ENCODE measurements around the gene PLCB4.

The PLCB4 gene

DNA sequence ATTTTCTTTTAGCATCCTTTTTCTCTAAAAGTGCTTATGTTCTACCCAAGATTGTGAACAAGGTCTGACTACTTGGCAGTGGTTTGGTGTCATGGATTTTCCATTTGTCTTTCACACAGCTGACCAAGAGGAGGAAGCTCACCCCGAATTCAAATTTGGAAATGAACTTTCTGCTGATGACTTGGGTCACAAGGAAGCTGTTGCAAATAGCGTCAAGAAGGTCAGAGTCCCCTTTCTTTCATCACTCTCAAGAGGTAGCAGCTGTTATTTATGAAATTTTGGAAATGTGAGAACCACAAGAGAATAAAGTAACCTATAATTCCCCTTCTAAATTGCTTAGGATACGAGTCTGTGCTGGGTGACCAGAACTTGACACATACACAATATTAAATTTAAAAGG lies 332.5 kb downstream of the PLCB4 start:
- no peaks in the 10 kb centered on the region for H3F3A ChIP-seq (ENCODE audit: low read depth)
- H3K9ac ChIP-seq (ENCODE audit: low read depth, low read length, poor library complexity, severe bottlenecking): no peak overlapping the region
- H3K4me3 ChIP-seq (ENCODE audit: low read length, poor library complexity, severe bottlenecking): no peak overlapping the region
- H3K4me1 ChIP-seq (ENCODE audit: insufficient read depth, low read length, poor library complexity, severe bottlenecking): peaks cover 4% of the 10 kb centered on the region
- peaks cover 24% of the 10 kb centered on the region; the same call in 1 of the 2 replicates for H3K36me3 ChIP-seq (ENCODE audit: insufficient read depth, low read length)
- H2AFZ ChIP-seq (ENCODE audit: low read length): no peak overlapping the region
- no peaks in the 10 kb centered on the region for H3K27me3 ChIP-seq (ENCODE audit: insufficient read depth, low read length, poor library complexity, severe bottlenecking)
- no peak overlapping the region for H3K4me2 ChIP-seq (ENCODE audit: low read depth, low read length, poor library complexity, severe bottlenecking)
- TF ChIP-seq EZH2phosphoT487 (IDR thresholded peaks at IDR 0.05; ENCODE audit: borderline replicate concordance): no peak
- TF ChIP-seq, protein P1, sequence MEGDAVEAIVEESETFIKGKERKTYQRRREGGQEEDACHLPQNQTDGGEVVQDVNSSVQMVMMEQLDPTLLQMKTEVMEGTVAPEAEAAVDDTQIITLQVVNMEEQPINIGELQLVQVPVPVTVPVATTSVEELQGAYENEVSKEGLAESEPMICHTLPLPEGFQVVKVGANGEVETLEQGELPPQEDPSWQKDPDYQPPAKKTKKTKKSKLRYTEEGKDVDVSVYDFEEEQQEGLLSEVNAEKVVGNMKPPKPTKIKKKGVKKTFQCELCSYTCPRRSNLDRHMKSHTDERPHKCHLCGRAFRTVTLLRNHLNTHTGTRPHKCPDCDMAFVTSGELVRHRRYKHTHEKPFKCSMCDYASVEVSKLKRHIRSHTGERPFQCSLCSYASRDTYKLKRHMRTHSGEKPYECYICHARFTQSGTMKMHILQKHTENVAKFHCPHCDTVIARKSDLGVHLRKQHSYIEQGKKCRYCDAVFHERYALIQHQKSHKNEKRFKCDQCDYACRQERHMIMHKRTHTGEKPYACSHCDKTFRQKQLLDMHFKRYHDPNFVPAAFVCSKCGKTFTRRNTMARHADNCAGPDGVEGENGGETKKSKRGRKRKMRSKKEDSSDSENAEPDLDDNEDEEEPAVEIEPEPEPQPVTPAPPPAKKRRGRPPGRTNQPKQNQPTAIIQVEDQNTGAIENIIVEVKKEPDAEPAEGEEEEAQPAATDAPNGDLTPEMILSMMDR (conservative IDR thresholded peaks at IDR 0.05; ENCODE audit: low read length): no peak
- H4K20me1 ChIP-seq (ENCODE audit: insufficient read depth, low read length, poor library complexity, severe bottlenecking): no peaks in the 10 kb centered on the region
- H3K79me2 ChIP-seq (ENCODE audit: insufficient read depth, low read length): no peaks in the 10 kb centered on the region
- no peaks in the 10 kb centered on the region for H3K9me3 ChIP-seq (ENCODE audit: insufficient read depth, low read depth, low read length)
- H3K9me2 ChIP-seq (replicated peaks; ENCODE audit: low read depth, low read length): no peaks in the 10 kb centered on the region

DNA sequence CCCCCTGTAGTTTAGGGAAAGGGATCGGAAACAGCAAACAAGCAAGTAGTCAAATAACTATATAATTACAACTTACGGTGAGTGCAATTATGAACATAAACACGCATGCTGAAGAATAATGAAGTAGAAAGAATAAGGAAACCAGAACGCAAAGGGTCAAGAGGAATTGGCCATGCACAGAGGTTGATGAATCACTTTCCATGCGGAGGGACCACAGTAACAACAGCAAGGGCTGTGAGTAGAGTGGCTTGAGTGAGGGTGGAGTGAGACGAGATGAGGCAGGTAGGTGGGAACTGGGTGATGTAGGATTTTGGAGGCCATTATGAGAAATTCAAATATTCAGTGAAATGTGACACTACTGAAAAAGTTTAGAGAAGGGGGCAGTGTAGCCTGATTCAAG lies 333.3 kb downstream of the PLCB4 start:
- no peaks in the 10 kb centered on the region for H3K27me3 ChIP-seq (ENCODE audit: insufficient read depth, low read length, poor library complexity, severe bottlenecking)
- no peak for TF ChIP-seq EZH2phosphoT487 (IDR thresholded peaks at IDR 0.05; ENCODE audit: borderline replicate concordance)
- TF ChIP-seq, protein P1 (conservative IDR thresholded peaks at IDR 0.05; ENCODE audit: low read length): no peak
- H3K9ac ChIP-seq (ENCODE audit: low read depth, low read length, poor library complexity, severe bottlenecking): no peak overlapping the region
- peaks cover 24% of the 10 kb centered on the region; the same call in 1 of the 2 replicates for H3K36me3 ChIP-seq (ENCODE audit: insufficient read depth, low read length)
- no peaks in the 10 kb centered on the region for H3K9me3 ChIP-seq (ENCODE audit: insufficient read depth, low read depth, low read length)
- no peaks in the 10 kb centered on the region for H3K9me2 ChIP-seq (replicated peaks; ENCODE audit: low read depth, low read length)
- H3K4me2 ChIP-seq (ENCODE audit: low read depth, low read length, poor library complexity, severe bottlenecking): no peak overlapping the region
- no peak overlapping the region for H2AFZ ChIP-seq (ENCODE audit: low read length)
- H3K4me3 ChIP-seq (ENCODE audit: low read length, poor library complexity, severe bottlenecking): no peak overlapping the region
- H3K4me1 ChIP-seq (ENCODE audit: insufficient read depth, low read length, poor library complexity, severe bottlenecking): peaks cover 4% of the 10 kb centered on the region
- H3K79me2 ChIP-seq (ENCODE audit: insufficient read depth, low read length): no peaks in the 10 kb centered on the region
- H3F3A ChIP-seq (ENCODE audit: low read depth): no peaks in the 10 kb centered on the region
- H4K20me1 ChIP-seq (ENCODE audit: insufficient read depth, low read length, poor library complexity, severe bottlenecking): no peaks in the 10 kb centered on the region

- Histone ChIP-seq H3F3A (ENCODE audit: low read depth) (no peaks in the 10 kb centered on the region), H3K4me3 (ENCODE audit: low read length, poor library complexity, severe bottlenecking) (no peak overlapping the region), H3K9me3 (ENCODE audit: insufficient read depth, low read depth, low read length) (no peaks in the 10 kb centered on the region), H2AFZ (ENCODE audit: low read length) (no peak overlapping the region), H3K36me3 (ENCODE audit: insufficient read depth, low read length) (peaks cover 24% of the 10 kb centered on the region; the same call in 1 of the 2 replicates), H3K4me2 (ENCODE audit: low read depth, low read length, poor library complexity, severe bottlenecking) (no peak overlapping the region), H3K4me1 (ENCODE audit: insufficient read depth, low read length, poor library complexity, severe bottlenecking) (peaks cover 4% of the 10 kb centered on the region), H4K20me1 (ENCODE audit: insufficient read depth, low read length, poor library complexity, severe bottlenecking) (no peaks in the 10 kb centered on the region), H3K9me2 (replicated peaks; ENCODE audit: low read depth, low read length) (no peaks in the 10 kb centered on the region), H3K9ac (ENCODE audit: low read depth, low read length, poor library complexity, severe bottlenecking) (no peak overlapping the region), H3K79me2 (ENCODE audit: insufficient read depth, low read length) (no peaks in the 10 kb centered on the region), H3K27me3 (ENCODE audit: insufficient read depth, low read length, poor library complexity, severe bottlenecking) (no peaks in the 10 kb centered on the region)
- no peak for TF ChIP-seq EZH2phosphoT487 (IDR thresholded peaks at IDR 0.05; ENCODE audit: borderline replicate concordance)
- TF ChIP-seq, protein P1 (conservative IDR thresholded peaks at IDR 0.05; ENCODE audit: low read length): no peak
Observed at GRCh38 chr20:9402546-9402945, 333.7 kb downstream of the PLCB4 start.
